ENCODE results near the gene NPC1. TPM values are rescaled to one million over a fixed set of nuclear protein-coding genes. Genes with fewer than 3 reads are reported as not detected.

The NPC1 gene
- total RNA-seq, 1 experiment from 2014 or later = 51.6 TPM

DNA sequence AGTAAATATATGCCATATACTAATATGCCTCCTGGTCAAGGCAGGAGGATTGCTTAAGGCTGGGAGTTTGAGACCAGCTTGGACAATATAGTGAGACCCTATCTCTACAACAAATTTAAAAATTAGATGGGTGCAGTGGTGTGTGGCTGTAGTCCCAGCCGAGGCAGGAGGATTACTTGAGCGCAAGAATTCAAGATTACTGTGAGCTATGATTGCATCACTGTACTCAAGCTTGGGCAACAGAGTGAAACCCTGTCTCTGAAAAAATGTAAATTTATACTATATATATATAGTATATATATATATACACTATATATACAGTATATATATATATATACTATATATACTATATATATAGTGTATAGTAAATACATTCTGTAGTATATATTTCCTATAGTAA is 30.0 kb upstream of the NPC1 start:
- intact Hi-C loops (cut with micrococcal nuclease) = no loop called here
- TF ChIP-seq EGR1 (IDR thresholded peaks at IDR 0.05; ENCODE audit: low read depth) (no peak), EZH2phosphoT487 (IDR thresholded peaks at IDR 0.05; ENCODE audit: borderline replicate concordance) (no peak), CEBPB (IDR thresholded peaks at IDR 0.05; ENCODE audit: low read depth) (no peak), ATF3 (IDR thresholded peaks at IDR 0.05) (no peak), ELF1 (IDR thresholded peaks at IDR 0.05; ENCODE audit: borderline replicate concordance, low read depth) (no peak), TCF7L2 (IDR thresholded peaks at IDR 0.05; ENCODE audit: borderline replicate concordance, extremely low read depth, insufficient read depth, insufficient read length) (no peak), ZNF274 (IDR thresholded peaks at IDR 0.05; ENCODE audit: low read depth, low read length) (no peak), POLR2A (IDR thresholded peaks at IDR 0.05; ENCODE audit: borderline replicate concordance, extremely low read depth, insufficient read depth, insufficient read length) (no peak), SIN3A (IDR thresholded peaks at IDR 0.05; ENCODE audit: low read depth) (no peak), REST (IDR thresholded peaks at IDR 0.05; ENCODE audit: low read depth) (no peak), JUND (IDR thresholded peaks at IDR 0.05) (no peak)
- TF ChIP-seq, protein P1, sequence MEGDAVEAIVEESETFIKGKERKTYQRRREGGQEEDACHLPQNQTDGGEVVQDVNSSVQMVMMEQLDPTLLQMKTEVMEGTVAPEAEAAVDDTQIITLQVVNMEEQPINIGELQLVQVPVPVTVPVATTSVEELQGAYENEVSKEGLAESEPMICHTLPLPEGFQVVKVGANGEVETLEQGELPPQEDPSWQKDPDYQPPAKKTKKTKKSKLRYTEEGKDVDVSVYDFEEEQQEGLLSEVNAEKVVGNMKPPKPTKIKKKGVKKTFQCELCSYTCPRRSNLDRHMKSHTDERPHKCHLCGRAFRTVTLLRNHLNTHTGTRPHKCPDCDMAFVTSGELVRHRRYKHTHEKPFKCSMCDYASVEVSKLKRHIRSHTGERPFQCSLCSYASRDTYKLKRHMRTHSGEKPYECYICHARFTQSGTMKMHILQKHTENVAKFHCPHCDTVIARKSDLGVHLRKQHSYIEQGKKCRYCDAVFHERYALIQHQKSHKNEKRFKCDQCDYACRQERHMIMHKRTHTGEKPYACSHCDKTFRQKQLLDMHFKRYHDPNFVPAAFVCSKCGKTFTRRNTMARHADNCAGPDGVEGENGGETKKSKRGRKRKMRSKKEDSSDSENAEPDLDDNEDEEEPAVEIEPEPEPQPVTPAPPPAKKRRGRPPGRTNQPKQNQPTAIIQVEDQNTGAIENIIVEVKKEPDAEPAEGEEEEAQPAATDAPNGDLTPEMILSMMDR (IDR thresholded peaks at IDR 0.05 in 2 of 3, conservative IDR thresholded peaks at IDR 0.05 in 1 of 3; ENCODE audit: borderline replicate concordance in 1 of 3, insufficient read depth in 1 of 3, low read depth in 2 of 3, low read length in 2 of 3) = no peak
- TF ChIP-seq, protein P2, sequence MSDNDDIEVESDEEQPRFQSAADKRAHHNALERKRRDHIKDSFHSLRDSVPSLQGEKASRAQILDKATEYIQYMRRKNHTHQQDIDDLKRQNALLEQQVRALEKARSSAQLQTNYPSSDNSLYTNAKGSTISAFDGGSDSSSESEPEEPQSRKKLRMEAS (IDR thresholded peaks at IDR 0.05) = no peak

More for the DNA sequence above, 30.0 kb upstream of the NPC1 start:
- BruUV-seq (replicated peaks) = no TSS peak
- ChIA-PET POLR2A (interaction anchor here (1.7 kb wide), 1 partner anchor 11 kb away, joined by 4 read pairs; no protein-coding TSS in a partner anchor), CTCF (no interaction called here), RAD21 (ENCODE audit: low non-redundant PET in 1 of 2, low total read pairs in 2 of 2, uncharacterized antibody in 2 of 2, unreplicated experiment in 2 of 2) (no interaction called here)
- H3K4me1 ChIP-seq (ENCODE audit: control insufficient read depth in 1 of 2, insufficient read depth in 2 of 2, low read length in 2 of 2) = no peaks in the 10 kb centered on the region
- H3K36me3 ChIP-seq (ENCODE audit: control insufficient read depth in 1 of 2, insufficient read depth in 2 of 2, low read length in 2 of 2) = no peaks in the 10 kb centered on the region
- no peak overlapping the region for H3K27ac ChIP-seq (ENCODE audit: low read depth, low read length)
- DNase-seq (ENCODE audit: low read depth, low spot score) = no peak
- ATAC-seq = no peak
- no peak overlapping the region for H2AFZ ChIP-seq (ENCODE audit: low read depth, low read length, poor library complexity, severe bottlenecking)
- no peak overlapping the region for H3K4me2 ChIP-seq (ENCODE audit: low read length)
- H3K9me3 ChIP-seq (ENCODE audit: control insufficient read depth in 1 of 2, insufficient read depth in 1 of 2, low read depth in 1 of 2, low read length in 2 of 2) = no peaks in the 10 kb centered on the region
- no peaks in the 10 kb centered on the region for H4K20me1 ChIP-seq (ENCODE audit: insufficient read depth)
- H3K9ac ChIP-seq (ENCODE audit: low read length) = no peak overlapping the region
- no peaks in the 10 kb centered on the region for H3K79me2 ChIP-seq (ENCODE audit: insufficient read depth, low read length)
- H3K27me3 ChIP-seq (ENCODE audit: insufficient read depth, low read length) = no peaks in the 10 kb centered on the region
- H3K4me3 ChIP-seq (replicated peaks in 1 of 2; ENCODE audit: low read depth in 1 of 2, low read length in 2 of 2) = no peak overlapping the region
- H3K9me2 ChIP-seq (ENCODE audit: insufficient read depth) = no peaks in the 10 kb centered on the region
